Mononuclear cell (primary cell): ENCODE data around the gene SLC16A9. TPM values are rescaled to one million over a fixed set of nuclear protein-coding genes. Genes with fewer than 3 reads are reported as not detected.

Source experiments
- H3K27me3 ChIP-seq: 2 replicates; pipeline ENCODE4 v1.6.0; 2011; ENCODE audit warnings: low read length, control low read depth; ENCODE audit not compliant: insufficient read depth
- H3K4me1 ChIP-seq: 2 replicates; pipeline ENCODE4 v1.5.1; 2011; ENCODE audit warnings: mild to moderate bottlenecking, low read length, control low read depth; ENCODE audit not compliant: insufficient read depth
- H3K4me3 ChIP-seq: 2 replicates; pipeline ENCODE4 v1.5.1; 2011; ENCODE audit warnings: mild to moderate bottlenecking, low read length, moderate library complexity
- H3K9me3 ChIP-seq: 2 replicates; pipeline ENCODE4 v1.5.1; 2011; ENCODE audit warnings: low read depth, mild to moderate bottlenecking, control low read depth, low read length
- total RNA-seq: library from RNA; depleted of rRNA; stranded (reverse); fragments of >200 nt; gene quantifications from one replicate; pipeline ENCODE4 v1.2.3, GENCODE V29; 2012

Gene SLC16A9
- total RNA-seq, 1 donor, result not detected

- Histone ChIP-seq H3K4me1 (no peaks in the 10 kb centered on the region), H3K9me3 (no peaks in the 10 kb centered on the region), H3K27me3 (no peaks in the 10 kb centered on the region), H3K4me3 (no peak overlapping the region)
Measured at GRCh38 chr10:59633063-59633462, 76.6 kb downstream of the SLC16A9 start.

- H3K4me1 ChIP-seq, result no peaks in the 10 kb centered on the region
- H3K4me3 ChIP-seq, result no peak overlapping the region
- H3K27me3 ChIP-seq, result no peaks in the 10 kb centered on the region
- H3K9me3 ChIP-seq, result no peaks in the 10 kb centered on the region
Measured at GRCh38 chr10:59631882-59632807, 77.5 kb downstream of the SLC16A9 start.

GRCh38 chr10:59631237-59631636 lies 78.4 kb downstream of the SLC16A9 start:
- Histone ChIP-seq H3K4me1 (no peaks in the 10 kb centered on the region), H3K9me3 (no peaks in the 10 kb centered on the region), H3K4me3 (no peak overlapping the region), H3K27me3 (no peaks in the 10 kb centered on the region)

DNA sequence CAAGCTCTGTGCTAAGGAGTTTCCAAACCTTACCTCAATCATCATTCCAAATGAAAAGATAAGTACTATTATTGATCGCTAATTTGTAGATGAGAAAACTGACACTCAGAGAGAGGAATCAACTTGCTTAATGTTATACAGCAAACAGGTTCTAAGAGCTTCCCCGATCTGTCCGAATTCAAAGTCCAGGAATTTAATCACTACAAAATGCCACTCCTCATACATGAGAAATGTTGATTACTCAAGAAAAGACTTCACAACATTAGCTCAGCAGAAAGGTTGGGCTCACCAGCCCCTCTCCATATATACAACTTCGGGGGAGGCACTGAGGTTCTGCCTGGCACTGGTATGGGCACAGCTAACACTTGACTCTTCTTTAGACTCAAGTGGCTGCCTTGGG lies 80.7 kb downstream of the SLC16A9 start:
- no peaks in the 10 kb centered on the region for H3K4me1 ChIP-seq
- H3K4me3 ChIP-seq, result no peak overlapping the region
- no peaks in the 10 kb centered on the region for H3K27me3 ChIP-seq
- no peaks in the 10 kb centered on the region for H3K9me3 ChIP-seq

- Histone ChIP-seq H3K4me1 (no peaks in the 10 kb centered on the region), H3K9me3 (no peaks in the 10 kb centered on the region), H3K4me3 (no peak overlapping the region), H3K27me3 (no peaks in the 10 kb centered on the region)
Measured at GRCh38 chr10:59628456-59628855, 81.2 kb downstream of the SLC16A9 start.

DNA sequence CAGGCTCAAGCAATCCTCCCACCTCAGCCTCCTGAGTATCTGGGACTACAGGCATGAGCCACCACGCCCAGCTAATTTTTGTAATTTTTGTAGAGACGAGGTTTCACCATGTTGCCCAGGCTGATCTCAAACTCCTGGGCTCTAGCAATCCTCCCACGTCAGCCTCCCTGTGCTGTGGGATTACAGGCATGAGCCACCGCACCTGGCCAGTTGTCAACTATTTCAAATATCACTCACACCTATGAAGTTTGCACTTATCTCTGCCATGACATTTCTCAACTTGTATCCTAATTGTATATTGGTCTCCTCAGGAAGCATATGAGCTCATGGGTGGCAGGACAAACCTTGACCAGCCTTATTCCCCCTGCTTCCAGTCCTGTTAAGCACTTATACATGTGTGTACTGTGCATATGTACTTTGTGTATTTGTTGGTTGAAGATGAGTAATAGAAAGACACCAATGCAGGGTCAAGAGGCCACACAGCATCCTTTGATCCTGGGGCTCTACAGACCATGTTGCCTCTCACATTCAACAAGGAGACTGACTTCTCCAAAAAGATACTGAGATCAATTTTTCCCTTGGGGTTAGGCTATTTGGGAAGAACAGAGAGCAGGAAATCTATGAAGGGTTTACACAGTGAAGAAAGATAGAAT lies 82.2 kb downstream of the SLC16A9 start:
- Histone ChIP-seq H3K27me3 (no peaks in the 10 kb centered on the region), H3K4me3 (no peak overlapping the region), H3K4me1 (no peaks in the 10 kb centered on the region), H3K9me3 (no peaks in the 10 kb centered on the region)

DNA sequence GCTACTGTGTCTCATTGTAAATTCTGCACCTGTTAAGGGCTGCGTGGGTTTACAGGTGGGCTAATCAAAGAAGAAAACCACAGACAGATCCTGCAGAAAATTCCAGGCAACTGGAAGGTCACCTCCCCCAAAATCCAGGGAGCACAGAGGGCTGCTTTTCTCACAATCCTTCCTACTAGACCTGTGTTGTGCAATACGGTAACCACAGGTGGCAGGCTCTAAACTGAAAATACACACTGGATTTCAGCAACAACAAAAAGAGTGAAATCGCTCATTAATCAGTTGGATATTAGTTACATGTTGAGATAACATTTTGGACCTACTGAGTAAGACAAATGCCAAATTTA lies 83.2 kb downstream of the SLC16A9 start:
- H3K4me1 ChIP-seq, result no peaks in the 10 kb centered on the region
- H3K27me3 ChIP-seq, result no peaks in the 10 kb centered on the region
- H3K9me3 ChIP-seq, result no peaks in the 10 kb centered on the region
- H3K4me3 ChIP-seq, result no peak overlapping the region

DNA sequence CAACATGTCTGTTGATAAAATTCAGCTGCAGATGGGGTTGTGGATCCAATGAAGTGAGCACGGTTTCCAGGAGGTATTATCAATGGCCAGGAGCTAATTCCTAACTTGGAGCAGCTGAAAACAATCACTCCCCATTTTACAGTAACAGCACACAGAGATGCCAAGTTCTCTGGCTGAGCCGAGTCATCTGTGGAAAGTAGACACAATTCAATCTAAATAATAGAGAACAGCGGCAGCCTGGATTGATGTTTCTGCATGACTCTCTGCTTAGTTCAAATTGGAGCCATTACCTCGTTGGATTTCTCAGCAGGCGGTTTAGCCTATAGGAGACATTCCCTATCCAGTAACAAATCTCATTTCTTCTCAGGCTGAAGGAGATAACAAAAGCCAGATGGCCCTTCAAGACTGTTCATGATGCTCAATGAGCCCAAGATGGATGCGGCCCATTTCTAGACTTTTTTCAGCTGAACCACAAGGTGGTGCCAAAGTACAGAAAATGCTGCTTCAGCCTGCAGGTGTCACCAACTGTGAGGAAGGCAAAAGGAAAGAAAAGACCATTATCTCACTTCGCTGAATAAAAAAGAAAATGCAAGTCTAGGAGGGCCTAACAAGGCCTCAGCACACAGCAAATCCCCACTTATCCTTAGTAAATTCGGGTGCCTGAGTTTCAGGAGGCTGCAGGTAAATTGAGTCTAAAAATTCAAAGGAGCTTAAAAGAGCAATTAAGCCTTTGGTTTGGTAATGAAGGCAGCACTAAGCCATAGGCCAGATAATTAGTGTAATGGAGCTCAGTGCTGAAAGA lies 83.7 kb downstream of the SLC16A9 start:
- H3K27me3 ChIP-seq, result no peaks in the 10 kb centered on the region
- H3K9me3 ChIP-seq, result no peaks in the 10 kb centered on the region
- H3K4me3 ChIP-seq, result no peak overlapping the region
- no peaks in the 10 kb centered on the region for H3K4me1 ChIP-seq

- H3K9me3 ChIP-seq, result no peaks in the 10 kb centered on the region
- no peaks in the 10 kb centered on the region for H3K27me3 ChIP-seq
- H3K4me3 ChIP-seq, result no peak overlapping the region
- H3K4me1 ChIP-seq, result no peaks in the 10 kb centered on the region
Measured at GRCh38 chr10:59624951-59625350, 84.7 kb downstream of the SLC16A9 start.

DNA sequence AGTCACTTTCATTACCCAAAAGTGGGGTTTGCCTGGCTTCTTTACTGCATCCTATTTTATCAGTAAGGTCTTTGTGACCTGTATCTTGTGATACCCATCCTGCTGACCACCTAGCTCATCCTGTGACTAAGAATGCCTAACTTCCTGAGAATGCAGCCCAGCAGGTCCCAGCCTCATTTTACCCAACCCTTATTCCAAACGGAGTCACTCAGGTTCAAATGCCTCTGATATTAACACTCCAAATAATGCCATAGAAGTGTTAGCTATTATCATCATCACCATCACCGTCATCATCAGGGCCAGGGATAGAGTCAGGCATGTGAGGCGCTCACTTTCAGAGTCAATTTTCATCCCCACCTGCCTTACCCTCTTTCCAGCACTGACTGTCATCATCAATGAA lies 85.5 kb downstream of the SLC16A9 start:
- no peaks in the 10 kb centered on the region for H3K9me3 ChIP-seq
- no peaks in the 10 kb centered on the region for H3K27me3 ChIP-seq
- H3K4me3 ChIP-seq, result no peak overlapping the region
- no peaks in the 10 kb centered on the region for H3K4me1 ChIP-seq

- H3K4me3 ChIP-seq, result no peak overlapping the region
Measured at GRCh38 chr10:59623133-59624121, 86.2 kb downstream of the SLC16A9 start.

GRCh38 chr10:59622320-59623132 lies 87.1 kb downstream of the SLC16A9 start:
- H3K27me3 ChIP-seq, result no peaks in the 10 kb centered on the region
- H3K9me3 ChIP-seq, result no peaks in the 10 kb centered on the region

More at GRCh38 chr10:59623133-59624121, 86.2 kb downstream of the SLC16A9 start:
- no peaks in the 10 kb centered on the region for H3K27me3 ChIP-seq
- no peaks in the 10 kb centered on the region for H3K9me3 ChIP-seq
- H3K4me1 ChIP-seq, result no peaks in the 10 kb centered on the region

GRCh38 chr10:59621771-59622170 lies 87.9 kb downstream of the SLC16A9 start:
- Histone ChIP-seq H3K4me1 (no peaks in the 10 kb centered on the region), H3K9me3 (no peaks in the 10 kb centered on the region), H3K4me3 (no peak overlapping the region), H3K27me3 (no peaks in the 10 kb centered on the region)

More at GRCh38 chr10:59622320-59623132, 87.1 kb downstream of the SLC16A9 start:
- H3K4me3 ChIP-seq, result no peak overlapping the region
- no peaks in the 10 kb centered on the region for H3K4me1 ChIP-seq
